Activated T-helper 17 cell treated with anti-CD3 and anti-CD28 coated beads, Interleukin-2, amount 50 U/mL, for 72 hours (primary cell): Measurements from ENCODE around the gene PAX5. TPM values are rescaled to one million over a fixed set of nuclear protein-coding genes. Genes with fewer than 3 reads are reported as not detected.

Experiments used
- ATAC-seq: fragments of 150-1000 bp; cut with Tn5 transposase; replicated peaks from 2 replicates; pipeline ENCODE4 v1.10.0; 2021; ENCODE audit warnings: mild to moderate bottlenecking, moderate library complexity
- H3K27ac Mint-ChIP-seq: one replicate; pipeline ENCODE4 v1.8.0; 2022; ENCODE audit warnings: mixed read lengths
- H3K27me3 Mint-ChIP-seq: one replicate; pipeline ENCODE4 v1.8.0; 2022; ENCODE audit warnings: mixed read lengths
- H3K36me3 Mint-ChIP-seq: one replicate; pipeline ENCODE4 v1.8.0; 2022; ENCODE audit warnings: low read depth, mild to moderate bottlenecking, mixed read lengths
- H3K4me1 Mint-ChIP-seq: one replicate; pipeline ENCODE4 v1.8.0; 2022; ENCODE audit warnings: mixed read lengths
- H3K4me3 Mint-ChIP-seq: one replicate; pipeline ENCODE4 v1.8.0; 2022; ENCODE audit warnings: mild to moderate bottlenecking, mixed read lengths
- H3K9me3 Mint-ChIP-seq: one replicate; pipeline ENCODE4 v1.8.0; 2022; ENCODE audit warnings: mixed read lengths
- total RNA-seq, 2 donors: library from RNA; stranded (reverse); gene quantifications; one replicate each; pipeline ENCODE4 v1.2.3, GENCODE V29; 2022

The PAX5 gene
- total RNA-seq, 2 donors from 2014 or later: 0.30 to 0.66 TPM

DNA sequence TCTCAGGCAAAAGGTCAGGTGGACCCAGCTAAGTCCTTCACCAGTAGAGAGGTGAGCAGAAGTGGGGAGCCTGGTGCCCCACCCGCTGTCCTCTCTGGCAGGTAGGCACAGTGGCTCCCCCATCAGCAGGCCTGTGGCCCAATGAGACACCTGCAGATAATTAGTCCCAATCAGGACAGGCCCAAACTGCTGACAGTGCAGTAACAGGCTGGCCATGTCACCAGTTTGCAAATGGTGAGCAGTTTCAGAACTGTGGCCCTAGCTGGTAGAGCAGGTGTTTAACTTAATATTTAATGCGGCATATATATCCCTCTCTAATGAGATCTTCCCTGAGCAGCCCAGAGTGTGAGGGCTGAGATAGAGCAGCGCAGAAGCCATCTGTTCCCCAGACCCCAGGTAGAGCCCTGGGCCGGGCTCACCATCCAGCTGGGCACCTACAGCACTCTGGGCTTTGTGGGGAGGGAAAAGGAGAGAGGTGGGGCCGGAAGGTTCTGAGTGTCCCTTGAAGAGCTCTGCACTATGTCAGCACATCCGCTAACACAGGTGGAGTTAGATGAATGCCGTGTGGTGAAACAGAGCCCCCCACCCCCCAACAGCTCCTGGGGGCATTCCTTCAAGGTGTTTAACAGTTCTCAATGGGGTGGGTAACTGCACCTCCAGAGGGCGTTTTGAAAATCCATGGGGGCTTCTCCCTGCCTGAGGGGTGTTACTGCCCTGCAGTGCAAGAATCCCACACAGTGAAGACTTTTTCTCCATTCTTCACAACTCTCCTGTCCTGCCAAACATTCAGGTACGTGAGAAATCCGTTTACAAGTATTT lies 120.5 kb downstream of the PAX5 start:
- Mint-ChIP-seq H3K9me3 (no peaks in the 10 kb centered on the region), H3K36me3 (no peaks in the 10 kb centered on the region), H3K4me1 (no peaks in the 10 kb centered on the region), H3K27me3 (peaks cover 19% of the 10 kb centered on the region), H3K27ac (no peak overlapping the region), H3K4me3 (no peak overlapping the region)
- ATAC-seq: no peak

DNA sequence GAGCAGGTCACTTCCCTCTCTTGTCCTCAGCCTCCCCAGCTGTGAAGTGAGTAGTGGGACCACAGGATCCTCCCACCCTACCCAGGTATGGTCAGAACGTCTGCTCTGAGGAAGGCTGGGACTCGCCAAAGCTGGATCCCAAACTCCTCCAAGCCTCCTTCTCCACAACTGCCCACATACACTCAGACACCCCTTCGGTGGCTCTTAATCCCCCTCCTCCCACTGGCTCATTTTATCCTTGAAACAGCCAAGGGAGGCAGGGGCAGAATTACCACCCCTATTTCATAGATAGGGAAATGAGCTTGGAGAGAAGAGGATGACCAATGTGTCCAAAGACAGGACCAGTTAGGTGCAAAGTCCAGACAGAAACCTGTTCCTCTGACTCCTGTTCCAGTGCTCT lies 121.4 kb downstream of the PAX5 start:
- H3K4me3 Mint-ChIP-seq: no peak overlapping the region
- peaks cover 21% of the 10 kb centered on the region for H3K27me3 Mint-ChIP-seq
- H3K4me1 Mint-ChIP-seq: no peaks in the 10 kb centered on the region
- no peak overlapping the region for H3K27ac Mint-ChIP-seq
- ATAC-seq: no peak
- H3K9me3 Mint-ChIP-seq: no peaks in the 10 kb centered on the region
- H3K36me3 Mint-ChIP-seq: no peaks in the 10 kb centered on the region

GRCh38 chr9:36911601-36912412 lies 122.3 kb downstream of the PAX5 start:
- no peak overlapping the region for H3K27ac Mint-ChIP-seq
- H3K4me1 Mint-ChIP-seq: no peaks in the 10 kb centered on the region
- no peak for ATAC-seq
- H3K36me3 Mint-ChIP-seq: no peaks in the 10 kb centered on the region
- H3K4me3 Mint-ChIP-seq: no peak overlapping the region
- peaks cover 27% of the 10 kb centered on the region for H3K27me3 Mint-ChIP-seq
- H3K9me3 Mint-ChIP-seq: no peaks in the 10 kb centered on the region

GRCh38 chr9:36911037-36911436 lies 123.0 kb downstream of the PAX5 start:
- no peaks in the 10 kb centered on the region for H3K36me3 Mint-ChIP-seq
- no peak overlapping the region for H3K4me3 Mint-ChIP-seq
- H3K27ac Mint-ChIP-seq: no peak overlapping the region
- H3K27me3 Mint-ChIP-seq: peaks cover 32% of the 10 kb centered on the region
- no peaks in the 10 kb centered on the region for H3K9me3 Mint-ChIP-seq
- ATAC-seq: no peak
- H3K4me1 Mint-ChIP-seq: no peaks in the 10 kb centered on the region

- no peak for ATAC-seq
- H3K9me3 Mint-ChIP-seq: no peaks in the 10 kb centered on the region
- peaks cover 40% of the 10 kb centered on the region for H3K27me3 Mint-ChIP-seq
- H3K36me3 Mint-ChIP-seq: no peaks in the 10 kb centered on the region
- H3K4me3 Mint-ChIP-seq: no peak overlapping the region
- H3K27ac Mint-ChIP-seq: no peak overlapping the region
- peaks cover 5% of the 10 kb centered on the region for H3K4me1 Mint-ChIP-seq
Measured at GRCh38 chr9:36906492-36906891, 127.6 kb downstream of the PAX5 start.

GRCh38 chr9:36905101-36906066 lies 128.7 kb downstream of the PAX5 start:
- Mint-ChIP-seq H3K4me1 (peaks cover 10% of the 10 kb centered on the region), H3K27me3 (peaks cover 38% of the 10 kb centered on the region), H3K9me3 (no peaks in the 10 kb centered on the region), H3K27ac (no peak overlapping the region), H3K36me3 (no peaks in the 10 kb centered on the region), H3K4me3 (no peak overlapping the region)
- no peak for ATAC-seq

GRCh38 chr9:36903541-36904435 lies 130.3 kb downstream of the PAX5 start:
- ATAC-seq: peak; percentile 84
- Mint-ChIP-seq H3K36me3 (no peaks in the 10 kb centered on the region), H3K4me3 (peak overlapping the region; percentile 15), H3K9me3 (no peaks in the 10 kb centered on the region), H3K4me1 (peaks cover 16% of the 10 kb centered on the region), H3K27me3 (peaks cover 41% of the 10 kb centered on the region), H3K27ac (no peak overlapping the region)

- H3K4me1 Mint-ChIP-seq: peaks cover 16% of the 10 kb centered on the region
- no peak for ATAC-seq
- peaks cover 37% of the 10 kb centered on the region for H3K27me3 Mint-ChIP-seq
- H3K9me3 Mint-ChIP-seq: no peaks in the 10 kb centered on the region
- H3K4me3 Mint-ChIP-seq: no peak overlapping the region
- H3K27ac Mint-ChIP-seq: no peak overlapping the region
- no peaks in the 10 kb centered on the region for H3K36me3 Mint-ChIP-seq
Measured at GRCh38 chr9:36902861-36903524, 131.1 kb downstream of the PAX5 start.

GRCh38 chr9:36902080-36902716 lies 131.9 kb downstream of the PAX5 start:
- ATAC-seq: no peak
- Mint-ChIP-seq H3K36me3 (no peaks in the 10 kb centered on the region), H3K4me1 (peaks cover 16% of the 10 kb centered on the region), H3K27me3 (peaks cover 32% of the 10 kb centered on the region), H3K9me3 (no peaks in the 10 kb centered on the region), H3K4me3 (no peak overlapping the region), H3K27ac (no peak overlapping the region)

- Mint-ChIP-seq H3K27me3 (peaks cover 33% of the 10 kb centered on the region), H3K27ac (no peak overlapping the region), H3K4me1 (peaks cover 16% of the 10 kb centered on the region), H3K36me3 (no peaks in the 10 kb centered on the region), H3K4me3 (no peak overlapping the region), H3K9me3 (no peaks in the 10 kb centered on the region)
- no peak for ATAC-seq
Measured at GRCh38 chr9:36901528-36901927, 132.5 kb downstream of the PAX5 start.

DNA sequence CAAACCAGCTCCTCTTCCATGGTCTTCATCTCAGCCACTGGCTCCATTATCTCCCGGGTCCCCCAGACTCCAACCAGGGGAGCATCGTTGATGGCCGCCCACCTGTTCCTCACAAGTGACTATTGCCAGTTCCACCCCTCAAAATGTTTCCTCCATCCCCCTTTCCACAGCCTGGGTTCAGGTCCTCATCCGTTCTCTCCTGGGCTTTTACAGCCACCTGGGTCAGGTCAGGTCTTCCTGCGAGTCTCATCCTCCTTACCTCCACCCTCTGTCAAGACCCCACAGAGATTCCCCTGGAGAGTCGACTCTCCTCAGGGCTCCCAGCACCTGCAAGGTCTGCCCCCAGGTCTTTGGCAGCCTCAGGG lies 133.2 kb downstream of the PAX5 start:
- peaks cover 28% of the 10 kb centered on the region for H3K27me3 Mint-ChIP-seq
- ATAC-seq: no peak
- no peaks in the 10 kb centered on the region for H3K36me3 Mint-ChIP-seq
- no peak overlapping the region for H3K4me3 Mint-ChIP-seq
- no peak overlapping the region for H3K27ac Mint-ChIP-seq
- H3K9me3 Mint-ChIP-seq: no peaks in the 10 kb centered on the region
- peaks cover 16% of the 10 kb centered on the region for H3K4me1 Mint-ChIP-seq

GRCh38 chr9:36900136-36900855 lies 133.8 kb downstream of the PAX5 start:
- Mint-ChIP-seq H3K4me3 (no peak overlapping the region), H3K4me1 (peaks cover 11% of the 10 kb centered on the region), H3K36me3 (no peaks in the 10 kb centered on the region), H3K9me3 (no peaks in the 10 kb centered on the region), H3K27me3 (peaks cover 23% of the 10 kb centered on the region), H3K27ac (no peak overlapping the region)
- ATAC-seq: no peak
